ENCODE data around the gene SHTN1. TPM values are rescaled to one million over a fixed set of nuclear protein-coding genes. Genes with fewer than 3 reads are reported as not detected.

Gene SHTN1
- total RNA-seq, 2 experiments from 2014 or later: 0.29 to 0.53 TPM

DNA sequence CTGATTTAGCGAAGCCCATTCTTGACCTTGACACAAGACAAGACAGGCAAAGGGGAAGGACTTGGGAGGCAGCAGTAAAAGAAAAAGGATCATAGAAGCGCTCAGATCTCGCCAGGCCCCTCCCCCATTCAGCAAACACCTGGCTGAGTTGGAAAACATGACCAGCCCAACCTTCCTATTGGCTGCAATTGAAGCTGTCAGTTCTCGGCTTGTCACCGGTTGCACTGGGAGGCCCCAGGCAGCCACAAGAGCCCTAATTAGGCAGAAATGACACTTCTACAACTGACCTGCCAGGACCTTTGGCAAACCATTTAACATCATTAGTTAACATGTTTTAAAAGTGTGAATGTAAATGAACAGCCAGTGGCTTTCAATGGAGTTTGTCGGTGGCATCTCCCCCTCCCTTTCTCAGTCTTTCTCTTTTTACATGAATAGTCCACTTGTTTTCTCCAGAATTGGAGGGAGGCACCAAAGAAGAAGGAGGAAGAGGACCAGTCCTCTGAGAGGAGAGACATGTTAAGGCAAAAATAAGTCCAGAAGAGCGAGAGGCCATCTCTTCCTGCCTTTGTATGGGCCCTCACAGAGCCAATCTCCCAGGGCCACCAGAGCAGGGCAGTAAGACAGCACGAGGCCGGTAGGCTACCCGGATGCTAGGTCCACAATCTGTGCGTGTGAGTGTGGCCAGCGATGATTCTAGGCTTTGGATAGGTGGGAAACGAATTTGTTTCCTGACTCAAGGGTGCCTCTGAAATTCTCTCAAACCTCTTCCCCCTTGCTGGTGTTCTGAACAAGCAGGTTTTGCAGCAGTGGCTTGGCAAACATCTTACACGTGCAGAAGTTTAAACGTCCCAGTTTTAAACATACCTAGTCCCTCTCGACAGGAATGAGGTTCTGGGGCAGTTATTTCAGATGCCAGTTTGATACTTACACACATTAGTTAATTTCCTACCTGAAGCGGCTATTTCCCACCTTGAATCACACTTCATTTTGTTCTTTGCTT lies 170.7 kb downstream of the SHTN1 start:
- H3K27ac Mint-ChIP-seq: no peak overlapping the region
- ChIA-PET POLR2A (no interaction called here), CTCF (no interaction called here)
- H3K4me1 Mint-ChIP-seq (ENCODE audit: low read depth): no peaks in the 10 kb centered on the region
- no peak for DNase-seq
- no peaks in the 10 kb centered on the region for H3K36me3 Mint-ChIP-seq
- intact Hi-C loops (cut with micrococcal nuclease): no loop called here
- H3K9me3 Mint-ChIP-seq: no peaks in the 10 kb centered on the region
- H3K4me3 Mint-ChIP-seq: no peak overlapping the region
- H3K27me3 Mint-ChIP-seq: peaks cover 7% of the 10 kb centered on the region

DNA sequence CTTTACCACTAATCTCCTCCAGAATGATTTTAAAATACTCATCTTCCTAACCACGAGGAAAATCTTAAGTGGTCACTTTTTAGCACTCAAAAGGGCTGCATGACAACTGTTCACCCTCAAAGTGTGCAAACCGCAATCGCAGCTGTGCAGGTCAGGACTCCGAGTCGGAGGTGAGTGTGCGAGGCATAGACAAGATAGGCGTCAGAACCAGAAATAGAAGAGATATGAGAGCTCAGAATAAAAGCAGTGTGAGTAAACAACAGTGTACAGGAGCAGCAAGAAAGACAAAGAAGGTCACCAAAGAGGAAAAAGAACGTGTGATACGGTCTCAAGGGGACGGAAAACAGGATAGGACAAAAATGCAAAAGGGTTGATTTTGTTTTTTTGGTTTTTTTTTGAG lies 173.2 kb downstream of the SHTN1 start:
- CTCF ChIA-PET: no interaction called here
- POLR2A ChIA-PET: no interaction called here
- Mint-ChIP-seq H3K4me3 (no peak overlapping the region), H3K4me1 (ENCODE audit: low read depth) (no peaks in the 10 kb centered on the region), H3K27ac (no peak overlapping the region), H3K36me3 (no peaks in the 10 kb centered on the region), H3K9me3 (no peaks in the 10 kb centered on the region), H3K27me3 (peaks cover 8% of the 10 kb centered on the region)
- no peak for DNase-seq
- intact Hi-C loops (cut with micrococcal nuclease): no loop called here

Other genes starting within 250 kb of the SHTN1 start
- gene ENO4, start 155.7 kb downstream of the SHTN1 start, total RNA-seq: not detected
- not detected for gene VAX1, start 133.1 kb upstream of the SHTN1 start, total RNA-seq
- not detected for gene KCNK18, start 192.3 kb upstream of the SHTN1 start, total RNA-seq
- gene SLC18A2, start 235.9 kb upstream of the SHTN1 start, total RNA-seq: not detected

Measured in activated CD4-positive, alpha-beta memory T cell treated with anti-CD3 and anti-CD28 coated beads for 36 hours (primary cell).